ENCODE data around the gene PNISR.
A peak's percentile ranks its signal among the peaks of the same experiment; 100 is the strongest.

DNA sequence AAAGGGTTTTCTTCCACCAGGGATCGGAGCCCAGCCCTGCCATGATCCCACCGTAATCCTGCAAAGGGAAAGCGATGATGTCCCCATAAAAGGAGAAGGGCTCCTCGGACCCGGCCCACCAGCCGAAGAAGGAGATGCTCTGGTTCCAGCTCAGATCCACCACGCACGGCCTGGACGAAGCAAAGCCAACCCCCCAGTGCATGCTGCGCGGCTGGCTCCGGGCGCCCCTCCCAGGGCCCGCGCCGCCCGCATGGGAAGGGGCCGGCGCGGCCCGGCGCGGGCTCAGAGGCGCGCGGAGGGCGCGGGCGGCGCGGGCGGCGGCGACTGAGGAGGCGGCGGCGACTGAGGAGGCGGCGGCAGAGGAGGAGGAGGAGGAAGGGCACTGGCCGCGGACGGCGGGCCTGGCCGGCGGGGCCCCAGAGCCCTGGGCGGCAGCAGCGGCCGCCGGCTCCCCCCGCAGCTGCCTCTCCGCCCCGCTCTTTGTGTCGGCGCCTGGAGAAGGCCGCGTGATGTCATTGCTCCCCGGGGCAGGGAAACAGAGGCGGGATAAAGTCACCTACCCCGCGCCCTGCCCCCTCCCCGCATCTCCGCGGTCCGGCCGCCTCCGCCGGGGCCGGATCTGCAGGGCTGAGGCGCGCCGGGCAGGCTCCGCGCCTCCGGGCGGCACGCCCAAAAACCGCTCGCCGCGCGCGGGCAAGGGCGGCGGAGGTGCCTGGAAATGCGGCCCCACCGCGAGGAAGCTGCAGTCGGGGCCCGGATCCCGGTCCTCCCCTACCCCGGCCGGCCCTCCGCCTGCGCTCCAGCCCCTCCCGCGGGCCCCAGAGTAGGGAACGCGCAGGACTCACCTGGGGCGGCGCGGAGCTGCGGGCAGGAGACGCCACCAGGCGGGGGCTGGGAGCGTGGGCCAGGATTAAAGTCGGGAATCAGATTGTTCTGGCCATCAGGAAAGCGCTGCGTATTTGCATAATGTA lies 75.7 kb downstream of the PNISR start, which contains the start of gene FAXC:
- no peak for TF ChIP-seq POLR2AphosphoS5 (IDR thresholded peaks at IDR 0.05; ENCODE audit: low read depth, low read length)
- TF ChIP-seq, protein P1, sequence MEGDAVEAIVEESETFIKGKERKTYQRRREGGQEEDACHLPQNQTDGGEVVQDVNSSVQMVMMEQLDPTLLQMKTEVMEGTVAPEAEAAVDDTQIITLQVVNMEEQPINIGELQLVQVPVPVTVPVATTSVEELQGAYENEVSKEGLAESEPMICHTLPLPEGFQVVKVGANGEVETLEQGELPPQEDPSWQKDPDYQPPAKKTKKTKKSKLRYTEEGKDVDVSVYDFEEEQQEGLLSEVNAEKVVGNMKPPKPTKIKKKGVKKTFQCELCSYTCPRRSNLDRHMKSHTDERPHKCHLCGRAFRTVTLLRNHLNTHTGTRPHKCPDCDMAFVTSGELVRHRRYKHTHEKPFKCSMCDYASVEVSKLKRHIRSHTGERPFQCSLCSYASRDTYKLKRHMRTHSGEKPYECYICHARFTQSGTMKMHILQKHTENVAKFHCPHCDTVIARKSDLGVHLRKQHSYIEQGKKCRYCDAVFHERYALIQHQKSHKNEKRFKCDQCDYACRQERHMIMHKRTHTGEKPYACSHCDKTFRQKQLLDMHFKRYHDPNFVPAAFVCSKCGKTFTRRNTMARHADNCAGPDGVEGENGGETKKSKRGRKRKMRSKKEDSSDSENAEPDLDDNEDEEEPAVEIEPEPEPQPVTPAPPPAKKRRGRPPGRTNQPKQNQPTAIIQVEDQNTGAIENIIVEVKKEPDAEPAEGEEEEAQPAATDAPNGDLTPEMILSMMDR (IDR thresholded peaks at IDR 0.05) = peak; percentile 73

Measured in Panc1 (cell line).